Fibroblast of the conjunctiva (primary cell): ENCODE data around the gene RFT1.
"Not testable (repeated sequence)": the region's sequence is repeated elsewhere in the genome, so short reads cannot be mapped to it uniquely, and the experiment has no call there.

Experiments
- DNase-seq: peaks from one replicate; pipeline ENCODE4 v3.0.0-alpha.2; 2010; ENCODE audit warnings: low read depth

RFT1 gene

DNA sequence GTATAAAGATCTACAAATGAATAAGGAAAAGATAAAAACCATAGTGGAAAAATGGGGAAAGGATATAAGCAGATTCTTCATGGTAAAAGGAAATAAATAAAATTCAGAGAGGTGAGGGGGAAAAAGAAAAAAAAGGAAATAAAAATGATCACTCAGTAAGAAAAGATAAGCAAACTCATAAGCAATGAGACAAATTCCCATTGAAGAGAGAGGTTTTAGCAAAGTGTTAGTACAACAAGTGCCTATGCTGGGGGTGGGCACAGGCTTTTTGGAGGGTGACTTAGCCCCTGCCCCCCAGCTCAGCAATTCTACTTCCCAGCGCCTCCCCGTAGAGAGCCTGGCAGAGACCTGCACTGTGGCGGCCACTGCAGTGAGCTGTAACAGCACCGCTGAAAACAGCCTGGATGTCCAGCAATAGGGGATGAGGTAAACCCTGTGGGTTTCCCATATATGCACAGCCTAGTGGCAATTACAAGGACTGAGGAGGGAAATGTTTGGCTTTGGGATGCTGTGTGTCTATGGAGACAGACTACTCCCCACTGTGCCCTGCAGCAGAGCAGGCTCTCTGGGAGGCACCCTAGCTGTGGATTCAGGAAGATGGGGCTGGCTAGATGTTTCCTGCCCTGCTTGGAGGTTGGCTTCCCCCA, 60.7 kb downstream of the RFT1 start:
- DNase-seq: no peak

DNA sequence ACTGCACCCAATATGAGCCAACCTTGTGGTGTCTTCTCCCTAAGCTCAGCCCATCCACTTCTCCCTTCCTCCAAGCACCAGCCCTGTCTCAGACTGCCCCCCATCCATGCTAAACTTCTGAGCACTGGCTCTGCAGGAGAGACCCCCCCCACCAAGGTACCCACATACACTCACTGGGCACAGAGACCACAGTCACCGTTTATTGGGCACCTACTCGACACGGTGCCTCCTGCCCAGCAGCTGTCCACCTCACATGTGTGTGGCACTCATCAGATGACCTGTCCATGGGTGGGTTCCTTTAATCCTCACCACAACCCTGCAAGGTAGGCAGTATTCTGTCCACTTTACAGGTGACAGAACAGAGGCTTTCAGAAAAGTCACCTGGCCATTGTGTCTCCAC, 62.1 kb downstream of the RFT1 start:
- no peak for DNase-seq

DNA sequence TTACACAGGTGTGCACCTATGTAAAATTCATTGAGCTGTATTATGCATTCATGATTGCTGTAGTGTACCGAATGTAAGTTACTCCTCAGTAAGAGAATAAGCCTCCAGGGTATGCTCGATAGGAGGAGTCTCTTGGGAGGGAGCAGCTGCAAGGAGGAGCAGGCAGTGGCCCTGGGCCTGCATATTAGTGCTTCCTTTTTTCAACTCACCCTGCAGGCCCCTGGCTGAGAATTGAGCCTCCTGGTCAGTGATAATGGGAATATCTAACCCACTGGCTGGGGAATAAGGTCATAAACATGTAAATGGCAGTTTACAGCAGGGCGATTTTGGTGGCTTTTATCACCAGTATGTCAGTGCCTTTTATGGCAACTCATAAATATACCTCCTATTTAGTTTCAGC, 62.7 kb downstream of the RFT1 start:
- DNase-seq: no peak

DNA sequence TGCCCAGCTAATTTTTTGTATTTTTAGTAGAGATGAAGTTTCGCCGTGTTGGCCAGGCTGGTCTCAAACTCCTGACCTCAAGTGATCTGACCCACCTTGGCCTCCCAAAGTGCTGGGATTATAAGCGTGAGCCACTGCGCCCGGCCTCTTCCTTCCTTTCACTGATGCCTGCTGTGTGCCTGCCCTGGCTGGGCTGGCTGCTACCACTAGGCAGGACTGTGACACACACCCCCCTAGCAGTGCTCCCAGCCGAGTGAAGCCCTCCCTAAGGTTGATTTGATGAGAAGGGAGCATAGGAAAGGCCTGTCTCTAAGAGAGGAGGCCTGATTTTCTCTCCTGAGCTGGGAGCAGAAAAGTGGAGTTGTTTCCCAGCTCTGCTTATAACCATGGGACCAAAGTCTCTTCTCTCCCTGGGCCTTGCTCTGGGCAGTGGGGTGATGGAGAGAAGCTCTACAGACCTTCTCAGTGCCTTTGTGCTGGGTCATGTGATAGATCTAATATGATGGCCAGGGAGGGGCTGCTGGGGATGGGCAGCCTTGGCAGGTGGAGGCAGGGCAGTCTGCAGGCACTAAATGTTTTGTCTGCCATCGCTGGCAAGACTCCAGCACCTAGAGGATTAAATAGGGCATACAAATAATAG, 64.3 kb downstream of the RFT1 start:
- no peak for DNase-seq

DNA sequence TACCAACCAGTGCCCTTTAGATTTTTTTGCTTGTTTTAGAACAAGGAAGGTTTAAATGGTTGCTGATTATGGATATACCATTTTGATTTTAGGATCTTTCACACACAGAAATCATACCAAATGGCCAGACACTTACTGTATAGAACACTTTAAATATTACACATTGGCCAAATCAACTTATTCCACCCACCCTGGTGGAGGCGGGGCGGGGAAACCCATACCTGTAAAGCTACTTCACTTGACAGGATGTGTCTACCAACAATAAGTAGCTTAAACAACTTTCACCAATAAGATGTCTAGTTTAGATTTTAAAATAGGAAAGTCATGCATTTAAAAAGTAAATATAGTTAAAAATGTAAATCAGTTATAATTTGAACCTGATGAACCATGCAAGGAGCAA, 67.3 kb downstream of the RFT1 start:
- no peak for DNase-seq

DNA sequence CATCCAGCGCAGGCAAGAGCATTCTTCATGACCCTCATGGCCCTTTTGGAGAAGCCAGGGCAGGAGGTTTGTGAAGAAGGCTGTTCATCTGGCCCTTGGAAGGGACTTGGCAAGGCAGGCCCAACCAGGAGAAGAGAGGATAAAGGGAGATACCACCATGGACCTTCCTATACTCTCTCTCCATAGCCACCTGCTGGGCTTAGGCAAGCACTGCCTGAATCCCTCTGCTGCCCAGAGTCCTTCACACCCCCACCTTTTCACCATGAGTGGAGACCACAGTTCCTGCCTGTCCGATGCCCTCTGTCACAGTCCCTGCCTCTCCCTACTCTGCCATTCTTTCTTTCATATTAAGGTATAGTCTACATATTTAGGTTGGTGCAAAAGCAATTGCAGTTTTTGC, 73.8 kb downstream of the RFT1 start:
- no peak for DNase-seq

DNA sequence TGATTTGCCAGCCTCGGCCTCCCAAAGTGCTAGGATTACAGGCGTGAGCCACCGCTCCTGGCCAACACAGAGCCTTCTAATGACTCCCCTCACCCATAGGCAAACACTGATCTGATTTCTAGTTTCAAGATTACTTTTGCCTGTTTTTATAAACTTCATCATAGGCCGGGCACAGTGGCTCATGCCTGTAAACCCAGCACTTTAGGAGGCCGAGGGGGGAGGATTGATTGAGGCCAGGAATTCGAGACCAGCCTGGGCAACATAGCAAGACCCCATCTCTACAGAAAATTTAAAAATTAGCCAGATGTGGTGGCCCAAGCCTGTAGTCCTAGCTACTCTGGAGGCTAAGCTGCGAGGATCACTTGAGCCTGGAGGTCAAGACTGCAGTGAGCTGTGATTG, 76.0 kb downstream of the RFT1 start:
- not testable (repeated sequence) for DNase-seq

DNA sequence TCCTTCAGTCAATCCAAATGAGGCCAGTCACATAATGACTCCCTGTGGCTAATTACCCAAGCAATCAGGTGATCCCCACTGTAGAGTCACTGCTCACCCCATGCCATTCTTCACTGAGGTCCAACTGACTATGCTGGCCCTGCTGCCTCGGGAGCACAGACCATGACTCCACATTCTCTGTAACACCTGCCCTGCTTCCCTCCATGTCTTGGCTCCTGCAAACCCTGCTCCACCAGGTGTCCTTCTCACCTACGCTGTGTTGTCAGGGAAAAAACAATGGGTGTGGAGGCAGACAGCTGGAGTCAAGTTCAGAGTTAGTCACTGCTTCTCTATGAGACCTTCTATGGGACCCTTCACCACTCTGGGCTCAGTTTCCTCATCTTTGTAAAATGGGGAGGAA, 78.3 kb downstream of the RFT1 start:
- DNase-seq: no peak

DNA sequence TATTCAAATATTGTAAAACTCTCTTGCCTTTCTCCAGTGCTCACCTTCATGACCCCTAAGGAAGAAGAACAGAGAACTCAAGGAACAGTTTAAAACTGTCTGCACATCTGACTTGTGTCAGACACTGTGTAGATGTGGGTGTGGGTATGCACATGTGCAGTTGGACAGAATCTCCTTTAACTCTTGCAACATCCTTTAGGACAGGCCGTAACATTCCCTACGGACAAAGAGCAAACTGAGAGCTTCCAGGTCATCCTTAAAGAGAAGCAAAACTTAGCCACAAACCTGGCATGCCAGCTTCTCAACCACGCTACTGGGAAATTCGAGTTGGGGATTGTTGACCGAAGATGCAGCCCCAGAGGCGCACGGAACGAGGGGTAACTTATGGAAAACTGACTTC, 80.2 kb downstream of the RFT1 start:
- DNase-seq: no peak

DNA sequence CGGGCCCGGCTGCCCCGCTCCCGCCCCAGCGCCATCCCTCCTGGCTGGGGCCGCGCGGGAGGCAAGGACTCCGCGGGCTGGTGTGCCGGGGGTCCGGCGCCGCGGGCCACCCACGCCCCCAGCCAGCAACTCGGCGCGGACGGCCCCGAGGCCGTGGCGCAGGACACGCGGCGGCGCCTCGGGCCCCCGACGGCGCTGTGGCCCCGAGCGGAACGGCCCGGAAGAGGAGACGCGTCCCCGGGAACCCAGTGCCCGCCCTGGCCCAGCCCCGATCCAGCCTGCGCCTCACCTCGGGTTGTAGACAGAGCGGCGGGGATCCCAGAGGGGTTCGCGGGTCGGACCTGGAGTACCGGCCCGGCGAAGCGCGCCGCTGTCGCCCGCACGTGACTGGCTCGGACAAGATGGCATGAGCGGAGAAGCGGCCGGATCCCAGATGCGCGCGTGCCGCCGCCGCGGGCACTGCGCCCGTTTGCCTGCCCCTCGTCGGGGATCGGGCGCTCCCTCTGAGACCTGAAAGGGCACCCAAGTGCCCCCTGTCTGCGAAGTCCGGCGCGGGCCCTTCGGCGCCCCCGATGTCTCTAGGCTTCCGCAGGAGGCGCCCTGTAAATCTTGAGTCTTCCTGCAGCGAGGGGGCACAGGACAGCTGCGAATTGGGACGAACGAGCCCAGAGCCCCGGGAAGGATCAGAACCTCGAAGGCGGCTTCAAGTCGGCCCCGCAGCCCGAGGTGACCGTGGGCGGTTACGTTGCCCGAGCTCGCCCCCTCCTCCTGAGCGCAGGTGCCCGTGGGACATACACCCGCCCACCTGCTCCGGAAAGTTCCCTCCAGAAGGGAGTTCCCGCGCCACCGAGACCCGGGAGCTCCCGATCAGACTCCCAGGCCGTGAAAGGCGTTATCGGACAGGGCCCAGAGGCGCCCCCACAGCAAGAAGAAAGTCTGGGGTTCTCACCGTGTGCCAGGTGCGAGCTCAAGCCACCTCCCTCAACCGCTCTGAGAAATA, 83.8 kb downstream of the RFT1 start:
- no peak for DNase-seq

DNA sequence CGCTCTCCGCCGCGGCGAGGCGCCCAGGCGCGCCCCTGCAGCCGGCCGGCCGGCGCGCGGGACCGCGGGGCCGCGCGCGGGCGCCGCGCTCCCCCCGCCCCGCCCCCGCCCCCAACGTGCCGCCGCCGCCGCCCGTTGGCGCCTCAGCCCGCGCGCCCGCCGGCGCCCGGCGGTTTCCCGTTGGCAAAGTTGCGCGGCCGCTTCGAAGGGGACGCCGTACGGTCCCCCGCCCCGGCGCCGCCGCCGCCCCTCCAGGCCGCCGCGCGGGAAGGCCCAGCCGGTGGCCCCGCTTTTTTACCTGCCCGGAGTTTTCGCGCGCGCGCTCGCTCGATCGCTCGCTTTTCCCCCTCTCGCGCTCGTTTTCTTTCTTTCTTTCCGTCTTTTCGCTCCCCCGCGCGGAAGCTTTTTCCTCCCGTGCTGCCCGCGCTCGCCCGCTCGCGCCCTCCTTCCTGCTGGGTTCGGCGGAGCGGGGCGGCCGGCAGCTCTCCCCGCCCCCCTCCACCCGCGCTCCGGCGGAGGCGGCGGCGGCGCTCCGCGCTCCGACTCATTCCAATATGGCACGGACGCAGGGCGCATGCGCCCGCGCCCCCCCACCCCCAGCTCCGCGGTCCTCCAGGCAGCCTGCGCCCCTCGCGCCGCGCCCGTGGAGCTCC, 84.6 kb downstream of the RFT1 start, which contains the start of gene SFMBT1:
Gene SFMBT1, minus strand, starts transcription at position 556 of the 653 bp plus-strand sequence. CDS start 76,945 bp downstream, outside the sequence.
- no peak for DNase-seq

DNA sequence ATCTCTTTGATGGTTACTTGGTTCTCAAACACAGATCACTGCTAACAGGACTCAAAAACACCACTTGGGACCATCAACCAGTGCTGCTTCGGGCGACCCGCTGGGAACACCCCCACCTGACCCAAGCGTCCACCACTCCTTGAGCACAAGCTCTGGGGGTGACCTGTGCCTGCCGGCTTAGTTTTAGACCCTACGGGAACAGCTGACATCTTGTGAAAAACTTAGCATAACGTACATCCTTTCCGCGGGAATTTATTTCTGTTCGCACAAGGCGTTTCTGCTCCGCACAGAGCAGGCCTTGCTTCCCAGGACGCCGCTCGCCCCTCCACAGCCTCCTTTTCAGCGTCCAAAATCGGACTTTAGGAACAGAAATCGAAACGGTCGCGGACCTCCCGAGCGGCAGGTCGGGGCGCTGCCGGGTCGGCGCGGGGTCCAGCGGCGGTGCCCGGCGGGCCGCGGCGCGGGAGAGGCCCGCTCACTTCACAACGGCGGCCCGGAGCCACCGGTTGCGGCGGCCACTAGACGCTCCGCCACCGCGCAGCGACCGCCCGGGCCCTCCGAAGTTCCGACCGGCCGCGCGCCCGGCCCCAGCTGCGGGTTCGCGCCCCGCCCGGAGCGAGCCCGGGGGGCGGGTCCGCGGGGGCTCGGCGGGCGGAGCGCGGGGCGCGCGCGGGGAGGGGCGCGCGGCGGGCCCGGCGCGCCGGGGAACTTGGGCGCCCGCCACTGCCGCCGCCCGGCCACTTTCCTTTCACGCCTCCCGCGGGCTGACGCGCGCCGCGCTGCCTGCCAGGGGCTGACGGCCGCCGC, 85.3 kb downstream of the RFT1 start:
- no peak for DNase-seq

DNA sequence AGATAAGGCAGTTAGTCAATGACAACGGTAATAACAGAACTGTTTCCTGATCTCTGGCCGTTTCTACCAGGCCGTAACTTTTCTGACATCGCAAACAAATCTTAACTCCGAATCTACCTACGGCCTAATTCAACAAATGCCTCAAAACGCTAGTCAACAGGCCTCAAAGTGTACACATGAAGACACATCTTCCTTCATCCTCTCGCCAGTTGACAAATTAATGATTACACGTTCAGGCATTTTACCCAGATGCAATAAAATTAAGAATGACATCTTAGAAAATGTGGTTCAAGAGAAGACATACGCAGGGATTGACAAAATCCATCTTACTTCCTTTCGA, 85.9 kb downstream of the RFT1 start:
- no peak for DNase-seq

DNA sequence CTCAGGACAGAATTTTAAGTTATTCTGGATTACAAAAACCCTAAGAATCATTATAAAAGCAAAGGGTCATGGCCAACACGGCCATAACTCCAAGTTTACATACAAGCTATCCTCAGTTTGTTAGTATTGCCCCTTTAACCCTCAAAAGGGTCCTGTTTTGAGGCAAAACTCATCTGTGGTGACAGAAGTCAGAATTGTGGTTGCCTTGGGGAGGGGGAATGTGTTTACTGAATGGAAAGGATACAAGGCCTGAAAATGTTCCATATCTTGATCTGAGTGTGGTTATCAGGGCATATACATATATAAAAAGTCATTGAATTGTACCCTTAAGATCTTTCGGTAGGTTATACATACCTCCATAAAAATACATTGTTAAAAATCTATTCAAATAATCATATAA, 86.5 kb downstream of the RFT1 start:
- DNase-seq: no peak

DNA sequence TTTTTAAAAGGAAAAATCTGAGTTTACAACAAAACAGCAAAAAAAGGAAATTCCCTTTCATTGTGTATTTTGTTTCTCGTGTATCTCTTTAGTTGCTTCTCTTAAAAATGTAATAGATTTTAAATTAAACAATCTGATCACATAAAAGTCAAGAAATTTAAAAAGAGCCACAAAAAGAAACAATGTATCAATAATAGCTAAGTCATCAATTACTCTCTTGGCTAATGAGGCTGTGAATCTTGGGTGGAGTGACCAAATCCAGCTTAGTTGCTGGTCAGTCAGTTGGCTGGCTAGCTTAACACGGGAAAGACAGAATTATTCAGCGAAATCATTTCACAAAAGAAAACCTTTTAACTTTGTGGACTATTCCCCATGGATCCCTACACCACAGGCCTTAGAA, 87.6 kb downstream of the RFT1 start:
- DNase-seq: no peak

DNA sequence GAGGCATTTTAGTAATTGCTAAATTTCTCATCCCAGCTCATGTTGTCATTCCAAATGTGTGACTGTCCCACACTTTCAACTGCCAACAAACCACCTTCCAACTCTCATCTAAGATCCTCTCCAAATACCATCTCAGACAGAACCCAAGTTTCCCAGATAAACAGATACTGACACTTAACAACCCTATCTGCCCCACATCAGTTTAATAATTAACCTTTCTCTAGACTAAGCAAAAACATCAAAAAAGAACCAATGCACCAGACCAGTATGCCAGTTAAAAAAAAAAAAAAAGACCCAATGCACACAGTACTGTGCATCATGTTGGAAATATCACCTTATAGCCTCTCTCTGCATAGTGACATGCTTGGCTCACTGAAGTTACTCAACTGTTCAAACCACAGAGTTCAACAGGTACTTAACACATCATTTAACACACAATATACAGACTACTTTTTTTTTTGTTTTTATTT, 89.8 kb downstream of the RFT1 start:
- DNase-seq: no peak

DNA sequence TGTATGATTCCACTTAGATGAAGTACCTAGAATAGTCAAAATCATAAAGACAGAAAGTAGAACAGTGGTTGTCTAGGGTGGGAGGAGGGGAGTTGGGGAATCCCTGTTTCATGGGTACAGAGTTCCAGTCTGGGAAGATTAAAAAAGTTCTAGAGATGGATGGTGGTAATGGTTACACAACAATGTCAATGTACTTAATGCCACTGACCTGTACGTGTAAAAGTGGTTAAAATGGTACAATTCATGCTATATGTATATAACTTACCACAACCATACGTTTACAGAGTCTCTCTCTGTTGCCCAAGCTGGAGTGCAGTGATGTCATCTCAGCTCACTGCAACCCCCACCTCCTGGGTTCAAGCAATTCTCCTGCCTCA, 90.9 kb downstream of the RFT1 start:
- no peak for DNase-seq

DNA sequence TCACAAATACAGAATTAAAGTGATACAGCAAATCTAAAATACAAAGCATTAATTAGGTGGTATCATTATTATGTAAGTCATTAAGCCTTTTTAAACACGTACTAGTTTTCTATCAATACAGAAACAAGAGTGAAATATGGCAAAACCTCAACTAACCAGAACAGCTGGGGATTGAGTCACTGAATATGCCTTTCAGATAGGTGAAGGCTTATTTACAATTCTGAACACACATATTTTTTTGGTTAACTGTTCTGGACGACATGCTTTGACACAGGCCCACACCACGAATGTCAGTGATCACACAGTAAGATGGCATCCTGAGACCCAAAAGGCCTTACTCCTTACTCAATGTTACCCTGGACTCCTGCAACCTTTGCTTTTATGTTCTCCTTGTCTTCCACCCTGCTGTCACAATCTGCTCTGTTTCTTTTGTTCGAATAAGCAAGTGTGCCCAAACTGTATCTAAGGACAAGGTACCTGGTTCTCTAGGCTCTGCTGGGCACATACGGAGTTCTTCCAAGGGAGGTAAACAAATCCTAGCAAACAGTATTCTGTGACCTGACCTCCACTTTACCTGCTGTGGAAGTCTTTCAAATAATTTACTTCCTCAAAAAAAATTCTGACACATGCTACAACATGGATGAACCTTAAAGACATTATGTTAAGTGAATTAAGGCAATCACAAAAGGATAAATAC, 91.4 kb downstream of the RFT1 start:
- DNase-seq: no peak
